ENCODE results near the gene GPN2. TPM values are rescaled to one million over a fixed set of nuclear protein-coding genes. Genes with fewer than 3 reads are reported as not detected.

The GPN2 gene
- total and polyA plus RNA-seq, 9 of the 15 experiments (the other 6 are each of a cell fraction or from before 2014, with no cell fraction given) = 9.9 to 58.8 (median 20.4) TPM

- DNase-seq (ENCODE audit: extremely low read depth in 1 of 4, low spot score in 3 of 4) = peak; percentile 65 to 85 (median 74)
- peak; percentile 88 for ATAC-seq
- in situ Hi-C loops (cut with MboI) = no loop called here
- Histone ChIP-seq H3K9me1 (ENCODE audit: control insufficient read depth, insufficient read depth, low read length) (no peaks in the 10 kb centered on the region), H3K9ac (ENCODE audit: insufficient read depth in 1 of 2, low read depth in 2 of 2, low read length in 2 of 2) (peak within 1 kb of the TSS; percentile 64 to 85), H3K36me3 (ENCODE audit: control insufficient read depth, insufficient read depth, low read length) (no peaks in the 10 kb centered on the region), H3K79me2 (ENCODE audit: control insufficient read depth, insufficient read depth, low read length) (no peaks in the 10 kb centered on the region), H4K20me1 (replicated peaks; ENCODE audit: control insufficient read depth, insufficient read depth, low read length) (no peaks in the 10 kb centered on the region), H3K4me1 (replicated peaks in 1 of 2; ENCODE audit: control insufficient read depth in 2 of 2, insufficient read depth in 2 of 2, low read length in 2 of 2) (peaks cover 28 to 31% of the 10 kb centered on the region in 2 experiments), H3K9me3 (replicated peaks; ENCODE audit: control insufficient read depth, insufficient read depth, low read depth, low read length) (no peaks in the 10 kb centered on the region), H3K27me3 (ENCODE audit: control insufficient read depth in 2 of 2, insufficient read depth in 2 of 2, low read length in 2 of 2) (no peaks in the 10 kb centered on the region), H3K4me2 (ENCODE audit: insufficient read depth, low read length) (peak within 1 kb of the TSS; percentile 64), H2AFZ (ENCODE audit: low read depth, low read length) (peak within 1 kb of the TSS; percentile 93), H3K27ac (ENCODE audit: extremely low read depth, low read depth, low read length) (peak within 1 kb of the TSS; percentile 69), H3K4me3 (no peak within 1 kb of the TSS)
- intact Hi-C loops (cut with micrococcal nuclease) = no loop called here
- 67% methylated on average over 16 of the region's 16 CpGs for WGBS (ENCODE audit: insufficient coverage, low coverage, missing lambda C conversion rate)
- ChIA-PET POLR2A (interaction anchor here (0.6 to 4.1 kb wide), 11 partner anchors 7 to 107 kb away, joined by 3 to 32 read pairs (median 3); partner anchors contain the start of genes GPATCH3, GPN2 and NUDC), CTCF (ENCODE audit: low intra/inter-chr PET ratio) (no interaction called here)
- peak; percentile 84 for FAIRE-seq
- no TSS peak for BruUV-seq (replicated peaks)
- TF ChIP-seq ATF4 (CRISPR knock-in tag; IDR thresholded peaks at IDR 0.05) (peak; percentile 58; the same call in 1 of the 2 replicates), TRIM24 (IDR thresholded peaks at IDR 0.05) (peak in 1 of 2 experiments; percentile 9; a peak in 1 of 4 replicates), KAT7 (CRISPR knock-in tag; IDR thresholded peaks at IDR 0.05; ENCODE audit: borderline replicate concordance) (no peak), ZNF165 (CRISPR knock-in tag; IDR thresholded peaks at IDR 0.05; ENCODE audit: borderline replicate concordance) (no peak), CGGBP1 (CRISPR knock-in tag; IDR thresholded peaks at IDR 0.05) (no peak), SRSF3 (IDR thresholded peaks at IDR 0.05; ENCODE audit: insufficient read depth, low read length) (no peak), BRCA1 (IDR thresholded peaks at IDR 0.05) (no peak), BRCA1 (CRISPR knock-in tag; IDR thresholded peaks at IDR 0.05) (no peak), STAT6 (CRISPR knock-in tag; IDR thresholded peaks at IDR 0.05) (no peak), TCF3 (CRISPR knock-in tag; IDR thresholded peaks at IDR 0.05) (peak; percentile 62), ELF2 (CRISPR knock-in tag; IDR thresholded peaks at IDR 0.05) (no peak), MIER1 (IDR thresholded peaks at IDR 0.05; ENCODE audit: low read depth) (no peak), ZKSCAN8 (CRISPR knock-in tag; IDR thresholded peaks at IDR 0.05) (peak; percentile 40; the same call in 1 of the 2 replicates), CAMTA2 (CRISPR knock-in tag; conservative IDR thresholded peaks at IDR 0.05) (no peak), ZNF133 (CRISPR knock-in tag; IDR thresholded peaks at IDR 0.05) (no peak), WHSC1 (IDR thresholded peaks at IDR 0.05; ENCODE audit: low read length) (peak; percentile 59), TAL1 (IDR thresholded peaks at IDR 0.05) (peak; percentile 28; the same call in 1 of the 2 replicates), NFATC3 (IDR thresholded peaks at IDR 0.05) (no peak), ZNF583 (CRISPR knock-in tag; IDR thresholded peaks at IDR 0.05) (peak; percentile 85), GABPB1 (CRISPR knock-in tag; IDR thresholded peaks at IDR 0.05) (peak; percentile 36; the same call in 1 of the 2 replicates)
Observed at GRCh38 chr1:26913754-26914619, 23.9 kb upstream of the GPN2 start, which contains the start of gene NR0B2. Gene NR0B2, minus strand, starts transcription at chr1:26913975. Its CDS starts 35 bp downstream, at chr1:26913940.

All from K562 (cell line).